NCI-H526 treated with DMSO at 0.1 percent for 48 hours (cell line): ENCODE measurements around the gene SYT15.
"Not testable (repeated sequence)": the region's sequence is repeated elsewhere in the genome, so short reads cannot be mapped to it uniquely, and the experiment has no call there.

Source experiments
- DNase-seq: peaks from one replicate; lab custom pipeline; 2025; lab: John Stamatoyannopoulos, UW

SYT15 gene

DNA sequence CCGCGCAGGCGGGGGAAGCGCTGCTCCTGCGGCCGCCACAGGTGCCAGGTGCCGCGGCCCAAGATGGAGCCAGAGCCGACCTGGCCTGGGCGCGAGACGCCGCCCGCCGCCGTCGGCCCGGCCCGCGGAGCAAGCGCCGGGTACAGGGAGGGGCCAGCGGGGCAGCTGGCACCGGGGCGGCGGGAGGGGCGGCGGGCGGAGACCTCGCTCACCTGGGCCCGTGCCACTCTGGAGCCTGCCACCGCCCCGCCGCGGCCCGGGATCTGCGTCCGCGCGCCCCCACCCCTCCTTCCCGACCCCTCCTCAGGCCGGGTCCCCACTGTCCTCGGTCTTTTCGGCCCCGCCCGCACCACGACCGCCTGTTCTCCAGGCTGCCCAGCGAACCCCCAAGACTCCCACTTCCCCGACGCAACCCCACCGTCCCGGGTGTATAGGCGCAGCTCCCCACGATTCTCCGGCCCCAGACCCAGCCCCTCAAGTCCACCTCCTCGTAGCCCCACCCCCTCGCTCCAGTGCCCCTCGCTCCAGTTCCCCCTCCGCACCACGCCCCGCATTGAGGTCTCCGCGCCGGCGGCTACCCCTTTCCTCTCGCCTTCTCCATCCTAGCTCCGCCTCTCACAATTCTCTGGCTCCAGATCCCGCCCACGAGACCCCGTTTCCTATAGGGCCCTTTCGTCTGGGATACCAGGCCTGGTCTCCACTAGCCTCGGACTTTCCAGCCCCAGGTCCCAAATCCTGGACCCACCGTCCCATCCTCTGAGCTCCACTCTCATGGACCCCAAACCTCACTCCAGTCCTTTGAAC is 22.2 kb upstream of the SYT15 start, which contains the start of gene GPRIN2:
Gene GPRIN2, minus strand, starts transcription at position 144 of the 804 bp plus-strand sequence. CDS start 5,922 bp downstream, outside the sequence.
- DNase-seq = no peak

DNA sequence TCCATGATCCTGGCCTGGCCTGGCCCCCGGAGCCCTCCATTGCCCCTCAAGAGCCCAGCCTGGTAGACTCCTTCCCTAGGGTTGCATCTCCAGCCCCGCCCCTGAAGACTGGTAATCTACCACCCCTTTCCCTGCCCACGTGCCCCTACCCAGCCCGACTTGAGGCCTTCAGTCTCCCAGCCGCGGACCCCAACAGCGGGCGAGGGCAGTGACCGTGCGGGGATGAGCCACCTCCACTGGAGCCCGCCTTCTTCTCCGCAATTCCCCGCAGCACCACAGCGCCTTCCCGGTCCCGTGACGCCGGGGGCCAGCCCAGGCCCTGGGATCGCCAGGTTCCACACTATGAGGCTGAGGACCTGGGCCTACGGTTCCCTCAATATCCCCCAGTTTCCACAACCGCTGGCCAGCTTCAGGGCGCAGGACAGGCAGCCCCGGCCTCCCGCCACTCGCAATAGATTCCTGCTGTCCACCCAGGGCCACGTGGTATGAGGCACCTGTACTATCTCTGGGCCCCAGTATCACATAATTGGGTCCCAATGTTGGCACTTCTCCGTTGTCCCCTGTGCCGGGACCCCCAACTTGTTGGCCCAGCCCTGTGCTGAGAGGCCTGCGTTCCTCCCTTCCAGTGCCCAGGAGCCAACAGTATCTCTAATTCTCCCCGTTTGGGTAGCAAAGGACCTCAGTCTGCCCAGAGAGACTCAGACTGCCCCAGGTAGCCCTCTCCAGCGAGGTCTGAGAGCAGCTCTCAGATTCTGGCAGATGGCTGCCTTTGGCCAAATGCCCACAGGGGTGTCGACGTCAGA is 21.4 kb upstream of the SYT15 start:
- no peak for DNase-seq

DNA sequence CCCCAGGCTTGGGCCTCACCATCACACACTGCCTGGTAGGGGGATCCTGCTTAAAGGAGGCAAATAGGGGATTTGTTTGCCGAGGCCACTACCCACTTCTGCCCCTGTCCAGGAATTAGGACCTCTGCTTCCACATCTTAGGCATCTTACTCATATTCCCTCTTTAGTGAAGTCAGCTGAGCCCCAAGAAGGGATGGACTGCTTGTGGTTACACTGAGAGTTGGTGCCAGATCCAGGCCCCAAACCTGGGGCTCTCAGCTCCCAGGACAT is 20.9 kb upstream of the SYT15 start:
- no peak for DNase-seq

DNA sequence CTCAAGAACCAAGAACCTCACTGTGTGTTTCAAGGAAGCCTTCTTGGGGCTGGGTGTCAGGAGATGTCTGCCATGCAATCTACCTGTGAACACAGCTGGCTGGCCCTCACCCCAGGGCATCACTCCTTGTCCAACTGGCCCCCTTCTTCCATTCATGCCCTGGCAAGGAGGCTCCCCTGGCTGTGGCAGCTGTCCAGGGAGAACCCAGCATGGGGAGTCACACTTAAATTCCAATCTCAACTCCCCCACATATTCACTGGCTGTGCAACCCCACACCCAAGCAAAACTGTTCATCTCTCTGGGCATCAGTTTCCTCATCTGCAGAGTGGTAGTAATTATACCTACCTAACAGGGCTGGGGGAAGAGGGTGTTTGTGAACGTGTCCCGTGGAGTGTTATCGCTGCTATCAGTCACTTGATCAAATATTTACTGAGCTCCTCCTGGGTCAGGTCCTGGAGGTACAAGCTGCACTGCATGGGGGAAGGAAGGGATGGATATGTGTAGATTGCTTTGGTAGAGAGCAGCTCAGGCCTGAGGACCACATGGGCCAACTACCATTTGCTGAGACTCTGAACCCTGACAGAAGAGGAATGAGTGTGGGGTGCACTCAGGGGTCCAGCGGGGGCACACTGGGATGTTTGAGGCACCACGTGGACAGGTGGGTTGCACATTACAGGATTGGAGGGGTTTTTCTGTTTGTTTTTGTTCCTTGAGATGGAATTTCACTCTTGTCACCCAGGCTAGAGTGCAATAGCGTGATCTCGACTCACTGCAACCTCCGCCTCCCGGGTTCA is 20.3 kb upstream of the SYT15 start:
- peak; percentile 7 for DNase-seq

DNA sequence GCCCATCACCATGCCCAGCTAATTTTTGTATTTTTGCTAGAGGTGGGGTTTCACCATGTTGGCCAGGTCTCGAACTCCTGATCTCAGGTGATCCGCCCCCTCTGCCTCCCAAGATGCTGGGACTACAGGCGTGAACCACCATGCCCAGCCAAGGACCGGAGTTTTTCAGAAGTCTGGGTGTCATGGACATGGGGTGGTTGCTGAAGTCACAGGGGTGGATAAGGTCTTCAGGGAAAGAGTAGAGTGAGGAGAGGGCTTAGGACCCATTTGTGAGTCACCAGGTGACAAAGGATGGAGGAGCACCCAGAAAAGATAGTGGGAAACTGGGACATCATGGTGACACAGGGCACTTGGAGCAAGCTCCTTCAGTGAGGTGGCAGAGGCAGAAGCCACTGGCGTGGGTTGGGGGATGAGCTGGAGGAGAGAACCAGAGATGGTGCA is 19.7 kb upstream of the SYT15 start:
- DNase-seq = no peak

DNA sequence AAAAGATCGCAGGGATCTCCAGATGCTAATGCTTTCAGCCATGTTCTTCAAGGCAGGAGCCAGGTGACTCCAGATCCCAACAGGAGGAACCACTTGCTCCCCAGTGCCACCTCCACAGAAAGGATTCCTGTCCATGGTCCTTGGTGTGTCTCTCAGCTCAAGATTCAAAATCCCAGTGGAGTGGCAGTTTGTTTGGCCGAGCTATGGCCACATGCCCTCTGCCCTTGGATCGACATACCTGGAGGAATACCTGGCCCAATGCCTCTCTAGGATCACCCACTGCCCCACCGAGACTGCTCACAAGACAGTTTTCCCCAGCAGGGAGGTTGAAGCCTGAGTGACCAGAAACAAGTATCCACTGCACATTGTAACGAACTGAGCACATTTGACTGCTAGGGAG is 18.5 kb upstream of the SYT15 start:
- no peak for DNase-seq

DNA sequence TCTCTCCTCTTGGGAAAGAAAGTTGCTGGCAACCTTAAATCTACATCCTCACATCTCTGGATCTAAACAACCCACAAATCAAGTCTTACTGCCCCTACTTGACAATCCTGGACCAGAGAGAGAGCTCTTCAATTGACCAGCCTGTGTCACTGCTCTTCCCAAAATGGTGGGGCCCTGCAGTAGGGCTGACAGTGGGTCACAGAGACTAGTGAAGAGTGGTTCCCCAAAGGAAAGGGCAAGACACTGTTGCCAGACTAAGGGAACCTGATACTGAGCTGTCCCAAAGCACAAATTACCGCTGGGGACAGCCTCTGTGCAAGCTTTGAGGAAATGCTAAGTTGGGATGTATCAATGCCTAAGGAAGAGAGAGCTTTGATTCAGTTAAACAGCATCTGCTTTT is 18.0 kb upstream of the SYT15 start:
- no peak for DNase-seq

DNA sequence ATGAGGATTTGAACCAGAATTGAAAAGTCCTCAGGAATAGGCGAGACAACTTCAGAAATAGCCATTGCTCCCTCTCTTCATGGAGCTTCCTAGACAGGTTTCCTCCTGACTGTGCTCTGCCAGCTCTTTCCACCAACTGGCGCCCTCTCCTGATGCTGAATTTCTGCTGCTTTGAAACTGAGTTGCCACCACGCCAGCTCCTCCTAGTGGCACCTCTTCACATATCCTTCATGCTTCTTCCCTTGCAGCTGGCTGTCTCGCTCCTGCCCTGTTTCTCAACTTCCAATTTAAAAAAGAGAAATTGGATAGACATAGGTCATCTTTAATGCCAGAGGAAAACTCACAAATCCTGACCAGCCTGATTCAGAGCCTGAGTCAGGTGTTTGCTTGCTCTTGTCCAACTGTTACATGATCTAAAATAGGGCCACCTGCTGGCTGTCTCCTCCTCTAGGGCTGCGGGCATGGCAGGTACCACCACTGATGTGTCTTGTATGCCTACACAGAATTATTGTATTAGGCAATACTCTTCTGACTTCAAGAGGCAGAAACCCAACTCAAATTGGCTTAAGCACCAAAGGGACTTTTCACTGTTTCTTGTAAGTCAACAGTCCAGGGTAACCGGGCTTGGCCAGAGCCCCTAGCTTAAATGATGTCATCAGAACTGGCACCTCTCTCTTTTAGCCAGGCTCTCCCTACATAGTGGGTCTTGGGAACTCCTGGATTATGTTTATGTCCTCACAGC is 13.2 kb upstream of the SYT15 start:
- peak; percentile 20 for DNase-seq

DNA sequence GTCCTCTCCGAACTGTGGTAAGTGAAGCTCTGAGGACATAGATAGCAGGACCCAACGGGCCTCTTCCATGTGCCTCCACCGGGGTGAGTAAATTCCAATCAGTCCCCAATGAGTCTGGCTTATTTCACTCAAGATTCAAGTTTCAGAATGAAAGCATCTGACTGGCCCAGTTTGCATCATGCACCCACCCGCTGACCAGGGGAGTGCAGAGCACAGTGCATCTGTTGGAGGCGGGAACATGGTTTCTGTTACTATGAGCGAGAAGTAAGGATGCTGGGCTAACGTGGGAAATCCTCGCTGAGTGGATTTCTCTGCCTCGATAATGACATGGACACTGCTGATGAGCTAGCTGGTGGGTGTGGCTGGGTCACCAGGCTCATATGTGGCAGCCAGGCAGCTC is 11.8 kb upstream of the SYT15 start:
- DNase-seq = not testable (repeated sequence)

DNA sequence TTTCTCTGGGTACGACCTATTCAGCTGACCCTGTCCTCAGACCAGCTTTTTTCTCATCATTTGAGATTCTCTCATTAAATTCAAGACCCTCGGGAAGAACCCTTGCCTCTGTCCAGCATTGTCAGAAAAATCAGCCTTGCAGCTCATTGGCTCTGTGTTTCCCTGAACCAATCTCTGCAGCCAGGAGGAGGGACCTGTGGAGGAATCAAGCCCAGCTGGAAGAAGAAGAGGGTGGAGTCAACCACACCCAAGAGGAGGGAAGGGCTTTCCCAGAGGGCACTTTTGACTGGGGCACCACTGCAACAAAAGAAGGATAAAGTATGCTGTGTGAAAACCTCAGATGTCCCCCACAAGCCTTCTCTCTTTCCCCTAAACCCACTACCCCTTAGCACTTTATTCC is 8.3 kb upstream of the SYT15 start:
- DNase-seq = not testable (repeated sequence)

DNA sequence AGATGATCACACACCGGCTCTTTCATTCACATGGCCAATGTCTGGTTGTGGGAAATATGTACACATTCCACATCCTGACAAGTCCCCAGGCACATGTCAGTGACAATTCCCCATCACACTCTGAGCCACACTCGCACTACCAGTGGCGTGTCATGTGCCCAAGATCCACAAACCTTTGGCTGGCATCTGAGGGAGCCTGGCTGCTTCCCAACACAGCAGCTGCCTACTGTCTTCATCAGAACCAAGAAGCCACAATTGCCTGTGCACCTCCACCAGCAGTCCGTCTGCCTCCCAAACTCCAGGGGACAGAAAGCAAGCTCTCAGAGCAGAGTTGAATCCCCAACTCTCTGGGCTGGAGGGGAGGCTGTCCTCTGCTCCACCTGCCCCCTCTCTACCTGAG is 6.2 kb upstream of the SYT15 start:
- DNase-seq = not testable (repeated sequence)

DNA sequence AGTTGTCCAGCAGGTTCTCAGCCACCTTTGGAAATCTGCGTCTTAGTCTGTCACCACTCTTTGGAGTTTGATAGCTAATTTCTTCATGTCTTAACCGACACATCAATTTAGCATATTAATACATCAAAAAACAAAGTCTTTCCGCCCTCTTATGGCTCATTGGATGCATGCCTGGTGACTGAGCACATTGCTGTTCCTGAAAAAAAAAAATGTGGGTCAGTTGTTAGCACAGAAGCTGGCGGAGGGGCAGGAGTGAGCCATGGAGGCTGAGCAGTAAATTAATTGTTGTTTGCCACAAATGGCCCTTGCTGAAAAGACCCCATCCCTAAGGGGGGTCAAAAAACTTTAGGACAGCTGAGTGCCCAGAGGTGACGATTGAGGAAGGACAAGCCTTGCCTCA is 5.6 kb upstream of the SYT15 start:
- not testable (repeated sequence) for DNase-seq

DNA sequence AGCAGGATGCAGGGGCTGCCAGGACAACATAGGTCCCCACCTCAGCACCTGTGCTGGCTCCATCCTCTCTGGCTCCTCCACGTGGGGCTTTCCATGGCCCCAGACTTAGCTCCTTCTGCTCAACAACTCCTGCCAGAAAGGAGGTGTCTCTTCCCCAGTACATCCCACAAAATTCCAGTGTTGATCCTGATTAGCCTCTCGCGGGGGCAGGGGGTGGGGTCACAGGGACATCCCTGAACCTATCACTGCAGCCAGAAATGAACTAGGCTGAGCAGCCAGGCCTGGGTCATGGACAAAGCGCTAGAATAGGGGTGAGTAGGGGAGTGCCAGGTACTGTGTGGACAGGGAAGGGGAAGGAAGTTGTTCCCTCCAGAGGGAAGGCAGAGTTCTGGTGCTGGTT is 5.0 kb upstream of the SYT15 start:
- not testable (repeated sequence) for DNase-seq

DNA sequence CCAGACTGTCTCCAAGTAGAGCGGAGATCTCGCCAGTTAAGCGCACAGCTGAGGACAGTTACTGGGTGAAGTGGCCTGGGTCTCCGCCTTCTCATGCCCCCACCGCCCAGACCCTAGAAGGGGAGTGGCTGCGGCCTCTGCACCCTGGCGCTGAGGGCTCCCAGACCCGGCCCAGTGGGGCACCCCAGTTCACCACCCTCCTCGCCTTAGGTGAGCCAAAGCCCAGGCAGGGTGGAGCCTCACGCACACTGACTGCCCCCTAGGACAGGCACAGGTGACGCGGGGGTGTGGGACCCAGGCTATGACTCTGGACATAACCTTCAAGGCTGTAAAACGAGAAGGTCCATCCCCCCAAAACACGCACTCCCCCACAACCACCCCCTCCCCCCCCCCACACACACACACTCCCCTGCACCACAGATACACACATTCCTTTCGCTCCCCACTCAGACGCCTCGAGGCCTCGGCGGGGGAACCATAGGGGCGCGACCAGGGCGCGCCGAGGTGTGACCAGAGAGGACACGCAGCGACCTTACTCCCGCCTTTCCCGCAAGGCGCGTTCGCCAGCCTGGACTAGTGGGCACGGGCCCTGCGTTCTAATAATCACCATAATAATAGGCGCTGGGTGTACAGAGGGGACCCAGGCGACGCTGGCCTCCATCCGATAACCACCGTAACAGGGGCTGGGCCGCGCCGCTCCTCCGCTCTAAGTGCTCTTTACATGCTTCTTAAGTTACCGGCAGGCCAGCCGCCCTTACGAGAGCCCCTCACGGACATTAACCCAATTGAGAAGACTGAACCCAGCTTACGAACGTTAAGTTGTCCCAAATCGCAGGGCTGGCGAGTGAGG is 1.1 kb upstream of the SYT15 start:
- DNase-seq = not testable (repeated sequence)

DNA sequence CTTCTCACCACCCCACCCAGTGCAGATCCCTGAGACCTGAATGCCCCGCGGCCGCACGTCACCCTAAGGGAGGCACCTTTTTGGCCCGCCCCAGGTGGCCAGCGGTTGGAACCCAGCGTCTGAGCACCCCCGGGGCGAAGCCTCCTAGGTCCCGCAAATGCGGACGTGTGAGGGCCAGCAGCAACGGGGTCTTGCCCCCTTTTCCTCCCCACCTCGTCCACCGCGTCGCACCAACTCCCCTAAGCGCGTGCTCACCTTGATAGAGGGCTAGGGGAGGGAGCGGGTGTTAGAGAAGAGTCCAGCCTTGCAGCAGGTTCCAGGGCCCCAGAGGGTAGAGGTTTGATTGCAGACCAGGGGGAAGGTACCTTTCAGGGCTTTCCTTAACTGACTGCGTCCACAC is 450 bp downstream of the SYT15 start:
- DNase-seq = not testable (repeated sequence)

DNA sequence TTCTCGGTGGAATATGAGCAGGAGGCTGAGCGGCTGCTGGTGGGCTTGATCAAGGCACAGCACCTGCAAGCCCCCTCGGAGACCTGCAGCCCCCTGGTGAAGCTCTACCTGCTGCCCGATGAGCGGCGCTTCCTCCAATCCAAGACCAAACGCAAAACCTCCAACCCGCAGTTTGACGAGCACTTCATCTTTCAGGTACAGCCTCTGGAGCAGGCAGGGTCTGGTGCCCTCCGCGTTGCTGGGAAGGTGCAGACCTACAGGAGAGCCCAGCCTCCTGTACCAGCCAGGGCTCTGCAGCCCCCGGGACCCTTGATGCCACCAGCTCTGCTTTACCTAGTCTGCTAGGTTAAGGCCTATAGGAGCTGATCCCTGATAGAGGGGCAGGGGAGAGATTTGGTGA is 3.1 kb downstream of the SYT15 start:
- not testable (repeated sequence) for DNase-seq

DNA sequence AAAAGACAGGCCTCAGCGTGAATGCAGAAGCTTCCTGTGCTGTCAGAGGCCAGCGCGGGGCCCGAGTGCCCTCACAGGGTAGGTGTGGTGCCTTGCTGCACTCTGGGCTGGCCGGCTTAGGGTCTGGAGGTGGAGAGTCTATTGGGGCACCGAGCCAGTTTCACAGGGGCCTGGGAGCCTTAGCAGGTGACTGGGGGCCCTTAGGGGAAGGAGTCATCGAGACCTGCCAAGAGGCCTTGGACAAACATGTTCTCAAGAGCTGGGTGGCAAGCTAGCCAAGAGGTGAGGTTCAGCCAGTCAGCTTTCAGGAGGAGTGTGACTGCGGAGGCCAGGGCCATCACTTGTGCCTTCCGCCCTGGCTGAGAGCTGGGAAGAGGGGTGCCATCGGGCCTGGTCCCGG is 3.6 kb downstream of the SYT15 start:
- not testable (repeated sequence) for DNase-seq

DNA sequence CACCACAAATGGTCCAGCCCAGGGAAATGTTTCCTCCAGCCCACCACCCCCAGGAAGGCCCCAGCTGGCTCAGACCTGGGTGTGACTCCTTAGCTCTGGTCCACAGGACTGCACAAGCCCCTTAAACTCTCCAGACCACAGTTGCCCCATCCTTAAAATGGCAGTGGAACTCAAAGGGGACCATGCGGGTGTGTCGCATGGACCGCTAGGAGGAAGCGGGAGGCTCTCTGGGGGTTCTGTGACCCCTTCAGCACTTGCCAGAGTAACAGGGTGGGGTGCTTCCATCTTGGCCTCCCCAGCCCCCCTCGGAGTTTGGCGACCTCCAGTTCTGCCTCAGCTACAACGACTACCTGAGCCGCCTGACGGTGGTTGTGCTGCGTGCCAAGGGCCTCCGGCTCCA is 5.3 kb downstream of the SYT15 start:
- not testable (repeated sequence) for DNase-seq

DNA sequence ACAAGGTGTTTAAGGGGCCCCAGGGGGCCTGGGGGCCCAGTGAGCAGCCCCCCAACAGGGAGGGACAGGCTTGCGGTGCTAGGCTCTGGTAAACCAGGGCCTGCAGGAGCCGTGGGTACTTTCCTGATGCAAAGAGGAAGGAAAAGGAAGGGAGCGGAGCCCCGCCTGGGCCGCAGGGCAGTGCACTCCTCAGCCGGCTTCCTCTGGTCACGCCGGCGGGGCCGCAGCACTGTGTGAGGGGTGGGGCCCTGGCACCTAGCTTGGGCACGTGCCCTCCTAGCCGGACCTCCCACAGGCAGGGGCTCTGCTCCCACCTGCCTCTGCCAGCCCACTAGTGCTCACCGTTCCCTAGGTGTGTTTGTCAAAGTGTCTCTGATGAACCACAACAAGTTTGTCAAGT is 6.3 kb downstream of the SYT15 start:
- not testable (repeated sequence) for DNase-seq

DNA sequence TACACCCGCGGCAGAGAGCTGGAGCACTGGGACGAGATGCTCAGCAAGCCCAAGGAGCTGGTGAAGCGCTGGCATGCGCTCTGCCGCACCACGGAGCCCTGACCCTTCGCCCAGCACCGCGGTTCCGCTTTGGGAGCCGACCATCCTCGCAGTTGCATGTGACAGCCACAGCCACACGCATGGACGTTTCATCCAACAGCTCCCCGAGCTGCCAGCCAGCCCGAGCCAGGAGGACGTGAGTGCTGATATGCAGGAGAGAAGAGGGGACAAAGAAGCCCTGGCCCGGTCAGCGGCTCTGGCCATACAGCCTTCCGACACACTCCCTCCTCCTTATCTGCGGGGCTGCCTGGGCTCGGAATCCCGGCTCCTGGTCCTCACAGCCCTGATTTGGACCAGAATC is 8.6 kb downstream of the SYT15 start:
- DNase-seq = not testable (repeated sequence)

DNA sequence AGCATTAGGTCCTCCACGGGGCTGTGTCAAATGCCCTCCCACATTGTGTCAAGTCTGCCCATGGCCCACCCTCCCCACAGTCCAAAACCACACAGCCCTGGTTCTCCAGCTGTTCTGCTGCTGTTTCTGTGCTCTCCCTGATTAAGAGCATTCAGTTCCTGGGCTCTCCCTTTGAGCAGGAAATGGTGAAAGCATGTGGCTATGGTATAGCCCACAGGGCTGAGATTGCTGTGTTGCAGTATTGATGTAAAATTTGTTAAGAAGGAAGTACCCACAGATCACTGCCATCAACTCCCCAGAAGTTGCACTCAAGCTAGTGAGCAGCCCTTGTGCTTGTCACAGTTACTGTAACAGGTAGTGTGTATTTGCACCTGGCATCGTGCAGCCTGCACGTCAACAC is 9.3 kb downstream of the SYT15 start:
- not testable (repeated sequence) for DNase-seq
